Thyroid gland (tissue), 4 donors: ENCODE data around the gene GPS1. TPM values are rescaled to one million over a fixed set of nuclear protein-coding genes. Genes with fewer than 3 reads are reported as not detected.

ENCODE experiments used
- DNase-seq, 2 donors: peaks; one replicate each; pipeline ENCODE4 v3.0.0-alpha.2; 2019
- H3K27ac ChIP-seq, 3 donors: fragments of 200-600 bp; sonication (generic); 1 replicate in 2 of 3; 2 replicates in 1 of 3; pipeline ENCODE4 v1.5.1; 2016 to 2019; ENCODE audit warnings: mild to moderate bottlenecking in 1 of 3, moderate library complexity in 1 of 3
- H3K27me3 ChIP-seq: fragments of 200-600 bp; sonication (generic); one replicate; pipeline ENCODE4 v1.5.1; 2019
- H3K36me3 ChIP-seq, 2 donors: fragments of 200-600 bp; sonication (generic); one replicate each; pipeline ENCODE4 v1.5.1; 2016 to 2019
- H3K4me1 ChIP-seq, 2 donors: fragments of 200-600 bp; sonication (generic); one replicate each; pipeline ENCODE4 v1.5.1; 2017 to 2019
- H3K4me3 ChIP-seq, 3 donors: fragments of 200-600 bp; sonication (generic); replicated peaks in 1 of 3; 1 replicate in 2 of 3; 2 replicates in 1 of 3; pipeline ENCODE4 v1.5.1; 2016; ENCODE audit warnings: mild to moderate bottlenecking in 1 of 3
- H3K9me3 ChIP-seq: fragments of 200-600 bp; sonication (generic); one replicate; pipeline ENCODE4 v1.5.1; 2017
- CTCF ChIP-seq, 6 experiments: fragments of 200-600 bp in 3 of 6; fragments of 450-650 bp in 3 of 6; sonication (generic) in 3 of 6; IDR thresholded peaks; one replicate each; pipeline ENCODE4 v1.5.1; 2016 to 2019; ENCODE audit warnings: antibody characterized with exemption in 6 of 6, mild to moderate bottlenecking in 2 of 6, inconsistent platforms in 1 of 6, moderate library complexity in 1 of 6
- POLR2A ChIP-seq, 2 donors: fragments of 450-650 bp; IDR thresholded peaks; one replicate each; pipeline ENCODE4 v1.6.1; 2017; ENCODE audit warnings: antibody characterized with exemption in 2 of 2, mild to moderate bottlenecking in 2 of 2, moderate library complexity in 1 of 2
- WGBS, 2 donors: methylation state at CpG; one replicate each; pipeline ENCODE4 v1.1.5; 2017; 5-methylcytosine and 5-hydroxymethylcytosine counted together
- intact Hi-C: fragments of 100-400 bp; cut with DNase I; formaldehyde crosslinking; loops from one replicate; pipeline ENCODE4 v1.15.1; 2023
- total RNA-seq, 4 donors: library from RNA; depleted of rRNA; stranded (reverse); fragments of >200 nt; gene quantifications; one replicate each; pipeline ENCODE4 v1.2.3, GENCODE V29; 2016

Gene GPS1
- total RNA-seq, 4 donors from 2014 or later, result 80.1 to 164 (median 102) TPM

- no peak for DNase-seq
- H3K4me3 ChIP-seq, result no peak overlapping the region
- peaks cover 0 to 2% of the 10 kb centered on the region in 2 donors for H3K4me1 ChIP-seq
- H3K27ac ChIP-seq, result no peak overlapping the region
- H3K27me3 ChIP-seq, result no peaks in the 10 kb centered on the region
- TF ChIP-seq POLR2A (IDR thresholded peaks at IDR 0.05), result no peak
- no peak for TF ChIP-seq CTCF (IDR thresholded peaks at IDR 0.05)
- 84 to 87% methylated on average over 14 to 17 of the region's 17 CpGs for WGBS, 2 donors
- intact Hi-C loops, result no loop called here
- H3K36me3 ChIP-seq, result peaks cover 59 to 67% of the 10 kb centered on the region in 2 donors
- H3K9me3 ChIP-seq, result no peaks in the 10 kb centered on the region
These were observed 6.6 kb downstream of the GPS1 start for GRCh38 chr17:82058230-82058854.

GRCh38 chr17:82058855-82059249, 7.2 kb downstream of the GPS1 start:
- peaks cover 0 to 5% of the 10 kb centered on the region in 2 donors for H3K4me1 ChIP-seq
- 81 to 94% methylated on average over 10 of the region's 10 CpGs for WGBS, 2 donors
- no peaks in the 10 kb centered on the region for H3K9me3 ChIP-seq
- TF ChIP-seq CTCF (IDR thresholded peaks at IDR 0.05) (no peak), POLR2A (IDR thresholded peaks at IDR 0.05) (no peak)
- H3K27ac ChIP-seq, result no peak overlapping the region
- no peaks in the 10 kb centered on the region for H3K27me3 ChIP-seq
- no peak overlapping the region for H3K4me3 ChIP-seq
- no peak for DNase-seq
- intact Hi-C loops, result no loop called here
- H3K36me3 ChIP-seq, result peaks cover 59 to 72% of the 10 kb centered on the region in 2 donors

GRCh38 chr17:82059272-82060000, 7.7 kb downstream of the GPS1 start:
- TF ChIP-seq POLR2A (IDR thresholded peaks at IDR 0.05) (no peak), CTCF (IDR thresholded peaks at IDR 0.05) (no peak)
- Histone ChIP-seq H3K4me1 (peaks cover 5 to 11% of the 10 kb centered on the region in 2 donors), H3K27me3 (no peaks in the 10 kb centered on the region), H3K27ac (no peak overlapping the region), H3K9me3 (no peaks in the 10 kb centered on the region), H3K4me3 (no peak overlapping the region), H3K36me3 (peaks cover 55 to 71% of the 10 kb centered on the region in 2 donors)
- DNase-seq, result no peak
- intact Hi-C loops, result no loop called here
- 87 to 100% methylated on average over 4 to 16 of the region's 19 CpGs for WGBS, 2 donors

- no peak overlapping the region for H3K4me3 ChIP-seq
- TF ChIP-seq POLR2A (IDR thresholded peaks at IDR 0.05) (no peak), CTCF (IDR thresholded peaks at IDR 0.05) (no peak)
- no peaks in the 10 kb centered on the region for H3K9me3 ChIP-seq
- no peaks in the 10 kb centered on the region for H3K27me3 ChIP-seq
- intact Hi-C loops, result no loop called here
- 81 to 90% methylated on average over 6 to 14 of the region's 16 CpGs for WGBS, 2 donors
- H3K4me1 ChIP-seq, result peaks cover 10 to 17% of the 10 kb centered on the region in 2 donors
- peaks cover 49 to 66% of the 10 kb centered on the region in 2 donors for H3K36me3 ChIP-seq
- H3K27ac ChIP-seq, result no peak overlapping the region
- DNase-seq, result no peak
These were observed 8.3 kb downstream of the GPS1 start for GRCh38 chr17:82060001-82060380.

- Histone ChIP-seq H3K36me3 (peaks cover 43 to 60% of the 10 kb centered on the region in 2 donors), H3K27ac (no peak overlapping the region), H3K4me3 (no peak overlapping the region), H3K9me3 (no peaks in the 10 kb centered on the region), H3K27me3 (no peaks in the 10 kb centered on the region), H3K4me1 (peaks cover 13 to 18% of the 10 kb centered on the region in 2 donors)
- no peak for DNase-seq
- no peak for TF ChIP-seq POLR2A (IDR thresholded peaks at IDR 0.05)
- no peak for TF ChIP-seq CTCF (IDR thresholded peaks at IDR 0.05)
- intact Hi-C loops, result no loop called here
- 87 to 93% methylated on average over 7 to 14 of the region's 14 CpGs for WGBS, 2 donors
These were observed 8.9 kb downstream of the GPS1 start for GRCh38 chr17:82060614-82061013.
